Measurements from ENCODE around the gene ABTB2.

DNA sequence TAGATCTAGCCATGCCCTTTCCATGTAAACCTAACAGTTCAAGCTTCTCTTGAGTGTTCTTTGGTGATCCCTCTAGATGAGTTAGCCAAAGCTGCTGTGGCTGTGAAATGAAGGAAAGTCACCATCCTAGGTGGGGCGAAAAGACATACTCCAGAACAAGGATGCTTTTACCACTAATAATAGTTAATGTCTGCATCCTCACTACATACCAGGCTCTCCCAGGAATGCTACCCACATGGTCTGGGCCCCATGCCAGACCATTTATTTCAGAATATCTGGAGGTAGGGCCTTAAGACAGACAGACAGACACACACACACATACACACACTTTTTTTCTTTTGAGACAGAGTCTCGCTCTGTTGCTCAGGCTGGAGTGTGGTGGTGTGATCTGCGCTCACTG is 14.7 kb downstream of the ABTB2 start:
- TF ChIP-seq, protein P1, sequence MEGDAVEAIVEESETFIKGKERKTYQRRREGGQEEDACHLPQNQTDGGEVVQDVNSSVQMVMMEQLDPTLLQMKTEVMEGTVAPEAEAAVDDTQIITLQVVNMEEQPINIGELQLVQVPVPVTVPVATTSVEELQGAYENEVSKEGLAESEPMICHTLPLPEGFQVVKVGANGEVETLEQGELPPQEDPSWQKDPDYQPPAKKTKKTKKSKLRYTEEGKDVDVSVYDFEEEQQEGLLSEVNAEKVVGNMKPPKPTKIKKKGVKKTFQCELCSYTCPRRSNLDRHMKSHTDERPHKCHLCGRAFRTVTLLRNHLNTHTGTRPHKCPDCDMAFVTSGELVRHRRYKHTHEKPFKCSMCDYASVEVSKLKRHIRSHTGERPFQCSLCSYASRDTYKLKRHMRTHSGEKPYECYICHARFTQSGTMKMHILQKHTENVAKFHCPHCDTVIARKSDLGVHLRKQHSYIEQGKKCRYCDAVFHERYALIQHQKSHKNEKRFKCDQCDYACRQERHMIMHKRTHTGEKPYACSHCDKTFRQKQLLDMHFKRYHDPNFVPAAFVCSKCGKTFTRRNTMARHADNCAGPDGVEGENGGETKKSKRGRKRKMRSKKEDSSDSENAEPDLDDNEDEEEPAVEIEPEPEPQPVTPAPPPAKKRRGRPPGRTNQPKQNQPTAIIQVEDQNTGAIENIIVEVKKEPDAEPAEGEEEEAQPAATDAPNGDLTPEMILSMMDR (conservative IDR thresholded peaks at IDR 0.05; ENCODE audit: low read depth, low read length), result no peak
- no peak for TF ChIP-seq EZH2 (IDR thresholded peaks at IDR 0.05; ENCODE audit: borderline replicate concordance, low read depth, low read length, poor library complexity, severe bottlenecking)

All from A673 (cell line).